Activated CD4-positive, alpha-beta T cell treated with anti-CD3 and anti-CD28 coated beads, Interleukin-2, amount 10 ng/mL, durations not matched to agents 7 days and 5 days (primary cell): ENCODE data around the gene AP2M1. TPM values are rescaled to one million over a fixed set of nuclear protein-coding genes. Genes with fewer than 3 reads are reported as not detected.
A peak's percentile ranks its signal among the peaks of the same experiment; 100 is the strongest.
"Not testable (repeated sequence)": the region's sequence is repeated elsewhere in the genome, so short reads cannot be mapped to it uniquely, and the experiment has no call there.

Source experiments
- CTCF ChIA-PET: fragments of 350-600 bp; sonication (Branson Sonifier 250); formaldehyde crosslinking; loops from one replicate; lab custom pipeline; 2021; ENCODE audit warnings: antibody characterized with exemption; lab: Charles Lee
- POLR2A ChIA-PET: fragments of 350-600 bp; sonication (Branson Sonifier 250); formaldehyde crosslinking; loops from one replicate; lab custom pipeline; 2021; ENCODE audit warnings: antibody characterized with exemption; lab: Charles Lee
- DNase-seq: peaks from one replicate; pipeline ENCODE4 v3.0.0-alpha.2; 2020
- H3K27ac Mint-ChIP-seq: one replicate; pipeline ENCODE4 v1.8.0; 2021; ENCODE audit warnings: mild to moderate bottlenecking, moderate library complexity, mixed read lengths
- H3K27me3 Mint-ChIP-seq: one replicate; pipeline ENCODE4 v1.8.0; 2021; ENCODE audit warnings: mixed read lengths
- H3K36me3 Mint-ChIP-seq: one replicate; pipeline ENCODE4 v1.8.0; 2021; ENCODE audit warnings: low read depth, mixed read lengths
- H3K4me1 Mint-ChIP-seq: one replicate; pipeline ENCODE4 v1.8.0; 2021; ENCODE audit warnings: mixed read lengths
- H3K4me3 Mint-ChIP-seq: one replicate; pipeline ENCODE4 v1.8.0; 2021; ENCODE audit warnings: mild to moderate bottlenecking, moderate library complexity, mixed read lengths
- H3K9me3 Mint-ChIP-seq: one replicate; pipeline ENCODE4 v1.8.0; 2021; ENCODE audit warnings: mixed read lengths
- total RNA-seq, 2 experiments: library from RNA; stranded (reverse); gene quantifications; one replicate each; pipeline ENCODE4 v1.2.3, GENCODE V29; 2021

The AP2M1 gene
- total RNA-seq, 2 experiments from 2014 or later, result 222 to 223 TPM

DNA sequence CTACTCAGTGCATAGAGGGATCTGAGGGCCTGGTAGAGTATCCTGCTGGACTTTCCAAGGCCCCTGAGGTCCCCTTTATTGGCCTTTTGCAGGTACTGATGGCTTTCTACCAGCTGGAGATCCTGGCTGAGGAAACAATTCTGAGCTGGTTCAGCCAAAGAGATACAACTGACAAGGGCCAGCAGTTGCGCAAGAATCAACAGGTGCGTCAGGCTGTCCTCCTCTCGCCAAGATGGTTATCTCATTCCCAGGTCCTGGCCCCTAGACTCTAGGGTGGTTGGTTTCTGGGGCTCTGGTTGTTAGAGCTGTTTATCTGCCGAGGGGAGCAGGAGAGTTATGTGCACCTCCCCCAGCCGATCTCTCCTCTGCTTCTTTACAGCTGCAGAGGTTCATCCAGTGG, 30.1 kb upstream of the AP2M1 start:
- CTCF ChIA-PET, result interaction anchor here (0.6 to 1.7 kb wide), 5 partner anchors 8 to 315 kb away, joined by 3 to 4 read pairs (median 3); partner anchors contain the start of gene PARL
- H3K4me1 Mint-ChIP-seq, result no peaks in the 10 kb centered on the region
- POLR2A ChIA-PET, result no interaction called here
- no peaks in the 10 kb centered on the region for H3K9me3 Mint-ChIP-seq
- H3K4me3 Mint-ChIP-seq, result no peak overlapping the region
- H3K27ac Mint-ChIP-seq, result no peak overlapping the region
- no peak for DNase-seq
- H3K27me3 Mint-ChIP-seq, result no peaks in the 10 kb centered on the region
- peaks cover 42% of the 10 kb centered on the region for H3K36me3 Mint-ChIP-seq

DNA sequence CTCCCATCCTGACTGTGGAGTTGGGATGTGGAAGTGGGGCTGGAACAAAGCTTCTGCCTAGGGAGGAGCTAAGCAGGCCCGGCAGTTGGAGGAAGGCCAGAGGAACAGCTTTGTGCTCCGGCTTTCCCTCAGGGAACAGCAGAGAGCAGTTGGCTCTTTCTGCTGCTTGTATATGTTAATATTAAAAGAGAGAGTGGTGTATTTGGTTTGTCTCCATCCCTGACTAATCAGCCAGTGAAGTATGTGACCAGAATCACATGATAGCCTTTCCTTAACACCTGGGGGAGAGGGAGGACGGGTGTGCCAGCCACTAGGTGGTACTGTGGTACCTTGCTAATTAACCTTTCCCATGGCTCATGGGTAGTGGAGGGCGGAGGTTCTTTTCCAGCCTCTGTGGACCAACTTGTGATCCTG, 29.5 kb upstream of the AP2M1 start:
- Mint-ChIP-seq H3K36me3 (peaks cover 39% of the 10 kb centered on the region), H3K9me3 (no peaks in the 10 kb centered on the region), H3K27ac (no peak overlapping the region), H3K4me1 (no peaks in the 10 kb centered on the region), H3K4me3 (no peak overlapping the region), H3K27me3 (no peaks in the 10 kb centered on the region)
- CTCF ChIA-PET, result interaction anchor here (0.6 to 1.7 kb wide), 5 partner anchors 8 to 261 kb away, joined by 3 to 4 read pairs (median 3); partner anchors contain the start of gene PARL
- DNase-seq, result peak; percentile 44
- POLR2A ChIA-PET, result no interaction called here

DNA sequence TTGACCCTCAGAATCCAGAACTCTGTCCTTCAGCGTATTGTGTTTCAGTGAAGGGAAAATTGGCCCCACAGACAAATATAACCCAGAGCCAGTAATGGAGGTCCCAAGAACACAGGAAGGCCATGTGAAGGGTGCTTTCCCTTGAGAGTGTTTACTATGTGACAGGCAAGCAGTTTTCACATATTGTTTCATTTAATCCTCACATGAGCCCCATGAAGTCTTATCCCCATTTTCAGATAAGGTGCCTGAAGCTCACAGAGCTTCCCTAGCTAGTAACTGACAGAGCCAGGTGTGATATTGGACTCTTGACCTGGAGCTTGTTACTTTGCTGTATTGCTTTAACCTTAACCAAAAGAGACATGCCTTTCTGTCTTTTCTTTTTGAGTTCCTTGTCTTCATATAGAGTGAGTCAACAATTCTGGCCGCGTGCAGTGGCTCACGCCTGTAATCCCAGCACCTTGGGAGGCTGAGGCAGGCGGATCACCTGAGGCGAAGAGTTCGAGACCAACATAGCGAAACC, 28.8 kb upstream of the AP2M1 start:
- no peaks in the 10 kb centered on the region for H3K9me3 Mint-ChIP-seq
- no peaks in the 10 kb centered on the region for H3K4me1 Mint-ChIP-seq
- H3K4me3 Mint-ChIP-seq, result no peak overlapping the region
- ChIA-PET POLR2A (no interaction called here), CTCF (interaction anchor here (0.6 to 1.7 kb wide), 4 partner anchors 9 to 261 kb away, joined by 3 to 4 read pairs (median 3); partner anchors contain the start of gene PARL)
- no peak for DNase-seq
- H3K27ac Mint-ChIP-seq, result no peak overlapping the region
- no peaks in the 10 kb centered on the region for H3K27me3 Mint-ChIP-seq
- peaks cover 33% of the 10 kb centered on the region for H3K36me3 Mint-ChIP-seq

DNA sequence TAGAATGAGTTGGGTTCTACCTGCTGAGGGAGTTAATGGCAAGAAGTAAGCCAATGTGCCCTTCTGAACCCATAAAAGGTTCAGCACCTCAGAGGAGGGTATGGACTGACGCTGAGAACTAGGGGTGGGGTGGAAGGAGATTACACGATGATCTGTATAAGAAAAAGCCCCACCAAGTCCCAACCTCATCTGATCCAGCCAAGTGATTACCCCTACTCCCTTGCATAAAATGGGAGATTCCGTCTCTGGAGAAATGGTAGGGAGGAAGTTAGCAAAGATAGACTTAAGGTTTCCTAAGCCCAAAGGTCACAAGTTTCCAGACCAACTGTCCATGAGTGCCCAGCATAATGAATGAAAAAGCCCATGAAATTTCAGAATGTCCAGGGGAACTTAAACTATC, 26.6 kb upstream of the AP2M1 start:
- CTCF ChIA-PET, result no interaction called here
- DNase-seq, result no peak
- H3K27me3 Mint-ChIP-seq, result no peaks in the 10 kb centered on the region
- no peak overlapping the region for H3K4me3 Mint-ChIP-seq
- no peak overlapping the region for H3K27ac Mint-ChIP-seq
- POLR2A ChIA-PET, result no interaction called here
- no peaks in the 10 kb centered on the region for H3K9me3 Mint-ChIP-seq
- H3K36me3 Mint-ChIP-seq, result peaks cover 13% of the 10 kb centered on the region
- no peaks in the 10 kb centered on the region for H3K4me1 Mint-ChIP-seq

DNA sequence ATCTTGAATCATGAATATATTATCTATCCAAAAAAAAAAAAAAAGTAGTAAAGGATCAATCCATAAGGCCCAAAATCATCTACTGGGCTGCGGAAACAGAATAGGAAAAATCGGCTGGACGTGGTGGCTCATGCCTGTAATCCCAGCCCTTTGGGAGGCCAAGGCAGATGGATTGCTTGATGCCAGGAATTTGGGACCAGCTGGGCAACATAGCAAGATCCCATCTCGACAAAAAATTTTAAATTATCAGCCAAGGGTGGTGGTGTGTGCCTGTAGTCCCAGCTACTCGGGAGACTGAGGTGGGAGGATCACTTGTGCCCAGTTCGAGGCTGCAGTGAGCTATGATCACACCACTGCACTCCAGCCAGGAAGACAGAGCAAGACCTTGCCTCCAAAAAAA, 25.5 kb upstream of the AP2M1 start:
- POLR2A ChIA-PET, result no interaction called here
- Mint-ChIP-seq H3K27ac (no peak overlapping the region), H3K4me1 (peaks cover 5% of the 10 kb centered on the region), H3K4me3 (no peak overlapping the region), H3K36me3 (peaks cover 11% of the 10 kb centered on the region), H3K27me3 (no peaks in the 10 kb centered on the region), H3K9me3 (no peaks in the 10 kb centered on the region)
- CTCF ChIA-PET, result interaction anchor here (0.6 to 0.8 kb wide), 2 partner anchors 30 to 84 kb away, joined by 3 to 4 read pairs; no protein-coding TSS in a partner anchor
- no peak for DNase-seq

DNA sequence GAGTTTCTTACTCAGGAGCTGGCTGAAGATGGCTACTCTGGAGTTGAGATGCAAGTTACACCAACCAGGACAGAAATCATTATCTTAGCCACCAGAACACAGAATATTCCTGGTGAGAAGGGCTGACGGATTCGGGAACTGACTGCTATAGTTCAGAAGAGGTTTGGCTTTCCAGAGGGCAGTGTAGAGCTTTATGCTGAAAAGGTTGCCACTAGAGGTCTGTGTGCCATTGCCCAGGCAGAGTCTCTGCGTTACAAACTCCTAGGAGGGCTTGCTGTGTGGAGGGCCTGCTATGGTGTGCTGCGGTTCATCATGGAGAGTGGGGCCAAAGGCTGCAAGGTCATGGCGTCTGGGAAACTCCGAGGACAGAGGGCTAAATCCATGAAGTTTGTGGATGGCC, 24.9 kb upstream of the AP2M1 start:
- H3K27ac Mint-ChIP-seq, H3K27me3 Mint-ChIP-seq, DNase-seq, H3K9me3 Mint-ChIP-seq, H3K4me1 Mint-ChIP-seq, POLR2A ChIA-PET, H3K4me3 Mint-ChIP-seq: not testable (repeated sequence)
- CTCF ChIA-PET, result interaction anchor here (0.8 kb wide), 1 partner anchor 83 kb away, joined by 4 read pairs; no protein-coding TSS in a partner anchor
- H3K36me3 Mint-ChIP-seq, result peaks cover 10% of the 10 kb centered on the region

DNA sequence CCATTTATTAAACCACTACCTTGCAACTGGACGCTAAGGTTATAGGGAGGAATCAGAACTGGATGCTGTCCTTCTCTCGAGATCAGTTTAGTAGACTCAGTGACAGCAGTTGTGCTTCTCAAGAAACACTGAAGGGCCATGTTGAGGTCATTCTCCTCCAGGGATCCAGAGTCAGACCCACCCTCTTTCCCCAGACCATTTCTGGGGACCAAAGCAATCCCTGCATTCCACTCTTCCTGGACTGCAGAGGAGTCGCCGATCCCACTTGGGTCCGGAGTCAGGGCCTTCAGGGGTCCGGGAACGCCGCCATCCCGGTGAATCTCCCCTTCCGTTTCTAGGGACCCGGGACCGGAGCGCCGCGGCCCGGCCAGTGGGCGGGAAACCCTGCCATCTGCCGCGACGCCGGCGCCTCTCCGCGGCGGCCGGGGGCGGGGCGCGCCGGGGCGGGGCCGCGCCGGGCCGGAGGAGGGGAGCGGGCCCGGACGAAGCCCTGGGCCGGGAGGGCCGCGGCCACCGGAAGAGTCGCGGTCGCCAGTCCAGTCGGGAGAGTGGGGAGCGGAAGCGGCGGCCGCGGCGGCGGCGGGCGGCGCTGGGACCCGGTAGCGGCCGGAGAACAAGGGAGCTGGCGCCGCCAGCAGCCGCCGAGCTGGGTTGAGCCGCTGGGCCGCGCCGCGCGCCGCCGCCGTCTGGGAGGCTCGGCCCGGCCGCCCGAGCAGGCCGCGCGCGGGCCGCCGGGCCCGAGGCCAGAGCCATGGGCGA, 19.6 kb upstream of the AP2M1 start, which contains the start of gene DVL3:
DVL3 (plus strand) TSS at position 493 of the 759 bp plus-strand sequence; CDS start at position 752, 259 bp downstream.
- Mint-ChIP-seq H3K4me1 (peaks cover 24% of the 10 kb centered on the region), H3K36me3 (peaks cover 3% of the 10 kb centered on the region), H3K27ac (peak within 1 kb of the TSS; percentile 90), H3K9me3 (no peaks in the 10 kb centered on the region), H3K4me3 (peak within 1 kb of the TSS; percentile 89), H3K27me3 (no peaks in the 10 kb centered on the region)
- CTCF ChIA-PET, result interaction anchor here (0.8 kb wide), 1 partner anchor 31 kb away, joined by 3 read pairs; the partner anchor contains the start of gene ABCF3
- POLR2A ChIA-PET, result interaction anchor here (0.6 kb wide), 1 partner anchor 296 kb away, joined by 9 read pairs; no protein-coding TSS in a partner anchor
- peak; percentile 34 for DNase-seq

DNA sequence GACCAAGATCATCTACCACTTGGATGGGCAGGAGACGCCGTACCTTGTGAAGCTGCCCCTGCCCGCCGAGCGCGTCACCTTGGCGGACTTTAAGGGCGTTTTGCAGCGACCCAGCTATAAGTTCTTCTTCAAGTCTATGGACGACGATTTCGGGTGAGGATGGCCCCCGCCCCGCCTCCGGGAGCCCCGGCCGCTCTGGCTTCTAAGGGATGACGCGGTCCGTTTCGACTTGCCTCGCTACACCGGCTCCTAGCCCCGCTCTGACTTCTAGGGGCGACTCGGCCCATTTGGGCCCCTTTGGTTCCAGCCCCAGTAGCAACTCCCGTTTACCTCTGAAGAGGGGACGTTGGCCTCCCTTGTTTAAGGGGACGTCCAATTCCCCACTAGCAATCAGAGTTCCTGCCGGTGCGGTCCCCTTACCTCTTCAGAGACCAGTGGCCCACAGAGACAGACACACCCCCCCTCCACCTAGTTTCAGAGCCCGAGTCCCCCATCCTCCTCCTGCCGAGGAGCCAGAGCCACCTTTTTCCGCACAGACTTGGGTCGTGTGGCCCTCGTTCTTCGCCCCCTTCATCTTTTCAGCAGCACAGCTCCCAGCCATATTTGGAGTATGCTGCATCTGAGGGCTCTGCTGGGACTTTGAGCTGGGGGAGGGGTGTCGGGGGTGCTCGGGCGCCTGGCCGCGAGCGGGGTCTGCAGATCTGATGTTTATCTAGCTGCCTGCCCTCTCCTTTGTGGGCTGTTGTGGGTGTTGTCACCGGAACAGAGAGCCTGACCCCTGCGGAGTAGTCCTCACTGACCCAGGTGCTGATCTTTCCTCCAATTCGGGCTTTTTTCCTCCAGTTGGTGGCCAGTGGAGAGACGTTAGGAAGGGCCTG, 18.8 kb upstream of the AP2M1 start:
- peak; percentile 38 for DNase-seq
- POLR2A ChIA-PET, result interaction anchor here (0.6 to 0.8 kb wide), 2 partner anchors 297 to 694 kb away, joined by 3 to 9 read pairs; no protein-coding TSS in a partner anchor
- Mint-ChIP-seq H3K27ac (peak overlapping the region; percentile 90), H3K36me3 (peaks cover 6% of the 10 kb centered on the region), H3K4me1 (peaks cover 28% of the 10 kb centered on the region), H3K4me3 (peak overlapping the region; percentile 89), H3K27me3 (no peaks in the 10 kb centered on the region), H3K9me3 (no peaks in the 10 kb centered on the region)
- CTCF ChIA-PET, result interaction anchor here (0.7 to 1.5 kb wide), 6 partner anchors 10 to 70 kb away, joined by 3 to 4 read pairs (median 4); partner anchors contain the start of gene ABCF3

DNA sequence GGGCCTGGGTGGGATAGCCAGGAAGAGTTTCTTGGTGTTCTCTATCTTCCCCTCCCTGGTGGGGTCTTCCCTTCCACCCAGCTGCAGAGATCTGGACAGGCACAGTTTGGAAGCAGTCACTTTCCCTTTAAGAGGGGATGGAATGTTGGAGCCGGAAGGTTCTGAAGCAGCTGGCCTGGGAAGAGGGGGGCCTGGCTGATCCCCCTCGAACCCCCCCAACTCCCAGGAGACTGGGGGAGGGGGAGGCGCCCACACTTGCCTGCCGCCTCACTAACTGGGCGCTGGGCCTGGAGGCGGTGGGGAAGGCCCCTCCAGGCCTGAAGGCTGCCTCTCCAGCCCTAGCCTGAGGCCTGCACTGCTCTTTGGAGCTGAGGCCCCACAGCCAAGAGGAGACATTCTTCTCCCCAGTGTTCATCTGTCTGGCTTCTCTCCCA, 18.1 kb upstream of the AP2M1 start:
- Mint-ChIP-seq H3K4me3 (peak overlapping the region; percentile 89), H3K27me3 (no peaks in the 10 kb centered on the region), H3K4me1 (peaks cover 31% of the 10 kb centered on the region), H3K27ac (peak overlapping the region; percentile 90), H3K36me3 (peaks cover 6% of the 10 kb centered on the region), H3K9me3 (no peaks in the 10 kb centered on the region)
- POLR2A ChIA-PET, result interaction anchor here (0.8 kb wide), 1 partner anchor 694 kb away, joined by 3 read pairs; no protein-coding TSS in a partner anchor
- CTCF ChIA-PET, result interaction anchor here (0.7 to 1.5 kb wide), 6 partner anchors 9 to 70 kb away, joined by 3 to 4 read pairs (median 4); no protein-coding TSS in a partner anchor
- no peak for DNase-seq

DNA sequence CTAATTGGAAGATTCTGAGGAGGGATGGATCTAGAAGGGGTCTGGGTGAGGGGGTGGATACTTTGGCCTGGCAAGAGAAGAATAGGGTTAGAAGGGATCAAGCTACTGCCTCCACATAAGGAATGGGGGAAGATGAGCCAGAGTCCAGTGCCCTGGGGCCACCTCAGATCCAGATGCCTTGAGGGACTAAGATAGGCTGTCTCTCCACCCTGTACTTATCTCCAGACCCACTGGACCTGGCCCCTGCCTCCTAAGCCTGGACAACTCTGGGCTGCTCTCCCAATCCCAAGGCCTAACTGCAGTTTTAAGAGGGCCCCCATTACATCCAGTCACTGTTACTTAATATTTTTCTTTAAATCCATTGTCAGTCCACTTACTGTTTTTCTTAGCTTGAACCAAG, 17.4 kb upstream of the AP2M1 start:
- ChIA-PET CTCF (interaction anchor here (1.0 to 1.1 kb wide), 2 partner anchors 14 to 27 kb away, joined by 3 to 4 read pairs; no protein-coding TSS in a partner anchor), POLR2A (no interaction called here)
- no peak for DNase-seq
- peaks cover 31% of the 10 kb centered on the region for H3K4me1 Mint-ChIP-seq
- no peaks in the 10 kb centered on the region for H3K27me3 Mint-ChIP-seq
- no peaks in the 10 kb centered on the region for H3K9me3 Mint-ChIP-seq
- peak overlapping the region; percentile 90 for H3K27ac Mint-ChIP-seq
- H3K4me3 Mint-ChIP-seq, result peak overlapping the region; percentile 89
- peaks cover 6% of the 10 kb centered on the region for H3K36me3 Mint-ChIP-seq

DNA sequence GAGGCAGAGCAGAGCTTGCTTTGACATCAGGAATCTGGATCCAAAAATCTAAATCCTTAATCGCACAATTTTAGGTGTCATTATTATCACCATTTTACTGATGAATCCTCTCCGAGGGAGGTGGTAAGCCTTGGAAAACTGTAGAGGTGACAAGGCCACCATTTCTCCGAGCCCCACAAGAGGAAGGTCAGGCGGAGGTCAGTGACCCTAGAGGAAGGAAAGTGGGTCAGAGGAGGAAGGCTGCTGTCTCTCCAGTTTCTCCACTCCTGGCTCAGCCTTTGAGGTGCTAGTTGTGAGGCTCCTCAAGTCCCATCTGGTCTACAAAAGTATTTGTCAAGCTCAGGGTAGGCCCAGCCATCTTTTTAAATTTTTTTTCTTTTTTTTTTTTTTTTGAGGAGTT, 16.3 kb upstream of the AP2M1 start:
- H3K4me1 Mint-ChIP-seq, result peaks cover 29% of the 10 kb centered on the region
- peaks cover 6% of the 10 kb centered on the region for H3K36me3 Mint-ChIP-seq
- H3K4me3 Mint-ChIP-seq, result no peak overlapping the region
- H3K27me3 Mint-ChIP-seq, result no peaks in the 10 kb centered on the region
- no peak overlapping the region for H3K27ac Mint-ChIP-seq
- no peaks in the 10 kb centered on the region for H3K9me3 Mint-ChIP-seq
- DNase-seq, result no peak
- CTCF ChIA-PET, result interaction anchor here (0.6 to 0.7 kb wide), 2 partner anchors 15 to 186 kb away, joined by 3 read pairs; no protein-coding TSS in a partner anchor
- POLR2A ChIA-PET, result no interaction called here

DNA sequence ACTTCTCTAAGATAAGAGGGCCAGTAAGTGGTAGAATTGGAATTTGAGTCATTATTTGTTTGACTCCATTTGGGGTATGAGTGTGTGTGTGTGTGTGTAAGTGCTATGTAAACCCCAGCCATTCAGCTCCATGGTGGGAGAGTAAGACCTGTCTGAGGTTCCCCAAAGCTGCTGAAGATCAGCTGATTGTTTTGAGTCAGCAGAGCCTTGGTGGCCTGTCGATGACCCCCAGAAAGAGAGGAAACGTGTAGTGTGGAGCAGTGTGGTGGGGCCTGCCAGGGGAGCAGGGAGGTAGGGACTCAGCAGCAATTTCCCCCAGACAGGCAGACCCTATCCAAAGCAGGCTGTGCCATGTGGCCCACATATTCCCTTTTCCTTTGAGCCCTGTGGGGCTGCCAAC, 14.2 kb upstream of the AP2M1 start:
- no peak overlapping the region for H3K27ac Mint-ChIP-seq
- peaks cover 14% of the 10 kb centered on the region for H3K36me3 Mint-ChIP-seq
- no peak for DNase-seq
- no peaks in the 10 kb centered on the region for H3K27me3 Mint-ChIP-seq
- ChIA-PET POLR2A (no interaction called here), CTCF (interaction anchor here (0.6 kb wide), 1 partner anchor 856 kb away, joined by 4 read pairs; no protein-coding TSS in a partner anchor)
- no peaks in the 10 kb centered on the region for H3K9me3 Mint-ChIP-seq
- H3K4me3 Mint-ChIP-seq, result no peak overlapping the region
- H3K4me1 Mint-ChIP-seq, result peaks cover 29% of the 10 kb centered on the region
